SKM-1 treated with dmso at 0.1 percent for 144 hours (cell line): ENCODE results near the gene PARN.
"Not testable (repeated sequence)": the region's sequence is repeated elsewhere in the genome, so short reads cannot be mapped to it uniquely, and the experiment has no call there.

Experiments used
- DNase-seq: peaks from one replicate; lab custom pipeline; 2025; ENCODE audit not compliant: unreplicated experiment; lab: John Stamatoyannopoulos, UW

Gene PARN, protein sequence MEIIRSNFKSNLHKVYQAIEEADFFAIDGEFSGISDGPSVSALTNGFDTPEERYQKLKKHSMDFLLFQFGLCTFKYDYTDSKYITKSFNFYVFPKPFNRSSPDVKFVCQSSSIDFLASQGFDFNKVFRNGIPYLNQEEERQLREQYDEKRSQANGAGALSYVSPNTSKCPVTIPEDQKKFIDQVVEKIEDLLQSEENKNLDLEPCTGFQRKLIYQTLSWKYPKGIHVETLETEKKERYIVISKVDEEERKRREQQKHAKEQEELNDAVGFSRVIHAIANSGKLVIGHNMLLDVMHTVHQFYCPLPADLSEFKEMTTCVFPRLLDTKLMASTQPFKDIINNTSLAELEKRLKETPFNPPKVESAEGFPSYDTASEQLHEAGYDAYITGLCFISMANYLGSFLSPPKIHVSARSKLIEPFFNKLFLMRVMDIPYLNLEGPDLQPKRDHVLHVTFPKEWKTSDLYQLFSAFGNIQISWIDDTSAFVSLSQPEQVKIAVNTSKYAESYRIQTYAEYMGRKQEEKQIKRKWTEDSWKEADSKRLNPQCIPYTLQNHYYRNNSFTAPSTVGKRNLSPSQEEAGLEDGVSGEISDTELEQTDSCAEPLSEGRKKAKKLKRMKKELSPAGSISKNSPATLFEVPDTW

DNA sequence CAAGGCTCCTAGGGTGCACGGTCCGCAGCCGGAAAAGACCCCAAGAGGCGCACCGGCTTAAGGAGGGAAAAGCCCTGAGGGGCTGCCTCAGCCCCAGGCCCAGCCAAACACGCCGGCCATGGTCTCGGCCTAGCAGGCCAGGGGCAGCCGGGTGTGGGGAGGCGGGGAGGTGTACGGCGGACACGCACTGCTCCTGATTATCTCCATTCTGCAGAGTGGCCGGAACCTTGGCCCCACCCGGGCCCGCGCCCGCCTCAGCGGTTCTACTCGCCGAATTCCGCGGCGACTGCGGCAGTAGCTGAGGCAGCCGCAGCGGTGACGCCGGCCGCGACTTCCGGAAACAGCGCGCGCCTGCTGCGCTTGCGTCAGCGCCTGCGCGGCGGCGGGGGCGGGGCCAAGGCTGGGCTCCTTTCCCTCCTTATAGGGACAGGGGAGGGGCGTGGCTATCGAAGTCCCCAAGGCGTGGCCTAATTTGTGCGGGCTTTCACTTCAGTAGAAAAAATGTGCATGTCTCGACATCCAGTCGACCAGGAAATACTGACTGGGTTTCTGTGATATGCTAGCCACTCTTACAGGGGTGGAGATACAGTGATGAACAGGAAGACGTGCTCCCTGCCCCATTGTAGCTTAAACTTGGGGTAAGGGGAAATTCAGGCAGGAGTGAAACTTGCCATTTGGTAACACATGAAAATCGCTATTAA is at the start of gene PARN:
Gene PARN, minus strand, starts transcription at position 342 of the 701 bp plus-strand sequence. Its CDS starts 135 bp downstream, at position 207.
- peak; percentile 95 for DNase-seq

DNA sequence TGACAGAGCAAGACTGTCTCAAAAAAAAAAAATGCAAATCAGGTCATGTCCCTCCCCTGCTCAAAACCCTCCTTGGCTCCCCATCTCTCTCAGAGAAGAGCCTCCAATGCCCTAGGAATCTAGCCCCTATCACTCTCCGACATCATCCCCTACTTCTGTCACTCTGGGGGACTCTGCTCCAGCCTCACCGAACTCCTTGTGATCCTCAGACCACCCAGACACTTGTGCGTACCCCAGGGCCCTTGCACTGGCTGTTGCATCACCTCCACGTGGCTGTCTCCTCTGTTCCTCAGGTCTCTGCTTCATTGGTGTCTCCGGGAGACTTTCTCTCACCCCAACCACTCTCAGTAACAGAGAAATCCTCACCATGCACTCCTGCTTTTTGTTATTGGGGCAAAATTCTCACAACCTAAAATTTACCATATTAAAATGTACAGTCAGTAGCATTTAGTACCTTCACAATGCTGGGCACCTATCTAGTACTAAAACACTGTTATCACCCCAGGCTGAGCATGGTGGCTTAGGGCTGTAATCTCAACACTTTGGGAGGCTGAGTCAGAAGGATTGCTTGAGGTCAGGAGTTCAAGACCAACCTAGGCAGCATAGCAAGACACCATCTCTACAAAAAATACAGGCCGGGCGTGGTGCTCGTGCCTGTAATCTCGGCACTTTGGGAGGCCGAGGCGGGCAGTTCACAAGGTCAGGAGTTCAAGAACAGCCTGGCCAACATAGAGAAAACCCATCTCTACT is 48.9 kb upstream of the PARN start:
- no peak for DNase-seq

DNA sequence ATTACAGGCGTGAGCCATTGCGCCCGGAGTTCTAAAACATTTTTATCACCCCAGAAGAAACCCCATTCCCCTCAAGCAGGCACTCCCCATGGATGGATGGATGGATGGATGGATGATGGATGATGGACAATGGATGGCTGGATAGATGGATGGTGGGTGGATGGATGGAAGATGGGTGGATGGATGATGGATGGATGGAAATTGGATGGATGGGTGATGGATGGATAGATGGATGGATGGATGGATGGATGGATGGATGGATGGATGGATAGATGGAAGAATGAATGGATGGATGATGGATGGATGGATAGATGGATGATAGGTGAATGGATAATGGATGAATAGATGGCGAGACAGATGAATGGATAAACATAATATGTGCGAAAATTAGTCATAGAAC is 47.6 kb upstream of the PARN start:
- no peak for DNase-seq

DNA sequence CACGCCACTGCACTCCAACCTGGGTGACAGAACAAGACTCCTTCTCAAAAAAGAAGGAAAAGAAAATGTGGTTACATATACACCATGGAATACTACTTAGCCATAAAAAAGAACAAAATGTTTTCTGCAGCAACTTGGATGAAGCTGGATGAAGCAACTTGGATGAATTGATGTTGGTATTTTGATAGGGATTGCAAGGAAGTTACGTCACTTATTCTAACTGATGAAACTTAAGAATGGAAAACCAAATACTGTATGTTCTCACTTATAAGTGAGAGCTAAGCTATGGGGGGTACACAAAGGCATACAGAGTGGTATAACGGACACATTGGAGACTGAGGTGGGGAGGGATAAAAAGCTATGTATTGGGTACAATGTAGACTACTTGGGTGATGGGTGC is 46.6 kb upstream of the PARN start:
- no peak for DNase-seq

DNA sequence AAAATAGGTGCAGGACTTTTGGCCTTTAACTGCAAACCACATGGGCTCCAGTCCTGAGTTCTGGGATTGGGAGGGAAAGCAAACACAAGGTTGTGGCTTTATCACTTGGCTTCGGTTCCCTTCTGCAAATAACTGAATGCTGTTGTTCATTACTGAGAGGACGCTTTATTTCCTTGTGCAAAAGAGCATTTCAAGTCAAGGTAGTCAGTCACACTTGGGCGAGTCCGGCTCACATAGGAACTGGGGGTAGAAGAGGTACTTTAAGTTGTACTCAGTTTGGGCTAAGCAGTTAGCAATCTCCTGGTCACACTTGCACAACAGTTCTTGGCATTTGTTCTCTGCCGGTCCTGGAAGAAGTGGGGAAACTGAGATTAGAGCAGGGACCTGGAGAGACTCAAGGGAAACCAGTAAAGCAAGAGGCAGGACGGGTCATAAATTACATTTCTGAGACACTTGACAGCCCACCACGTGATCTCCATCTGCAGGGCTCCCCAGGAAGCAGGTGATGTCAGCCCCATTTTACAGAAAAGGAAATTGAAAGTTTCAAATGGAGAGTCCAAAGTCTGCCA is 42.4 kb upstream of the PARN start:
- DNase-seq = no peak

DNA sequence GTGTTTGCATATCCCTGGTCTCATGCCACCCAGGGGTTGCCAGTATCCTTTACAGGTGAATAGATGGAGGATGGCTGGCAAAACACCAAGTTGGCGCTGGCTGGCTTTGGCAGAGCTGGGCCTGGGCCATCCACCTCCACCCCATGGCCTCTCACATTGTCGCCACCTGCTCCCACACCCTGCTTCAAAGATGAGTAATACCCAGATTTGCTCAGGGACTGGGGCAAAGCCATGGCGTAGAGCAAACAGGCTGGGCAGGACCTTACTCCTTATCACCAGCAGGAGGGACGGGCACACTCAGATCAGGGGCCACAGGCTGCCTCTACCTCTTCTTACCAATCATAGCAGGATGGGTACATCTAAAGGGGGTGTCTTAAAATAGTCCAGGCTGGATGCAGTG is 39.7 kb upstream of the PARN start:
- no peak for DNase-seq

DNA sequence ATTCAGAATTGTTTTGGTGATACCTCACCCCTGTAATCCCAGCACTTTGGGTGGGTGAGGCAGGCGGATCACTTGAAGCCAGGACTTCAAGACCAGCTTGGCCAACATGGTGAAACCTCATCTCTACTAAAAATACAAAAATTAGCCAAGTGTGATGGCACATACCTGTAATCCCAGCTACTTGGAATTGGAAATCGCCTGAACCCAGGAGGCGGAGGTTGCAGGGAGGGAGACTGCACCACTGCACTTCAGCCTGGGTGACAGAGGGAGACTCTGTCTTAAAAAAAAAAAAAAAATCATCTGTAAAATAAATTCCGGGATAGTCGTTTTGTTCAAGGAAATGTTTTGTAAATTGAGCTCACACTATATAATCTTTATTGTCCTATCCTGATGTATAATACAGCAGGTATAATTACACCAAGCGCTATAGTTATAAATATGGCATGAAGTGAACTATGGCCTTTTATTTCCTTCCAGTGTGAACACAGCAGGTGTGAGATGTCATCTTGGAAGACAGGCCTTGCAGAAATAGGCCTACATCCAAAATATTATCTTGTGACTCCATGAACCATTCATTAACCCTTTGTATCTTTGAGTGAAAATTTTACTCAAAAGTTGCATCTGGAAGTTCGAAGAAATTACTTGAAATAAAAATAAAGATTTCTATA is 38.6 kb upstream of the PARN start:
- DNase-seq = no peak

DNA sequence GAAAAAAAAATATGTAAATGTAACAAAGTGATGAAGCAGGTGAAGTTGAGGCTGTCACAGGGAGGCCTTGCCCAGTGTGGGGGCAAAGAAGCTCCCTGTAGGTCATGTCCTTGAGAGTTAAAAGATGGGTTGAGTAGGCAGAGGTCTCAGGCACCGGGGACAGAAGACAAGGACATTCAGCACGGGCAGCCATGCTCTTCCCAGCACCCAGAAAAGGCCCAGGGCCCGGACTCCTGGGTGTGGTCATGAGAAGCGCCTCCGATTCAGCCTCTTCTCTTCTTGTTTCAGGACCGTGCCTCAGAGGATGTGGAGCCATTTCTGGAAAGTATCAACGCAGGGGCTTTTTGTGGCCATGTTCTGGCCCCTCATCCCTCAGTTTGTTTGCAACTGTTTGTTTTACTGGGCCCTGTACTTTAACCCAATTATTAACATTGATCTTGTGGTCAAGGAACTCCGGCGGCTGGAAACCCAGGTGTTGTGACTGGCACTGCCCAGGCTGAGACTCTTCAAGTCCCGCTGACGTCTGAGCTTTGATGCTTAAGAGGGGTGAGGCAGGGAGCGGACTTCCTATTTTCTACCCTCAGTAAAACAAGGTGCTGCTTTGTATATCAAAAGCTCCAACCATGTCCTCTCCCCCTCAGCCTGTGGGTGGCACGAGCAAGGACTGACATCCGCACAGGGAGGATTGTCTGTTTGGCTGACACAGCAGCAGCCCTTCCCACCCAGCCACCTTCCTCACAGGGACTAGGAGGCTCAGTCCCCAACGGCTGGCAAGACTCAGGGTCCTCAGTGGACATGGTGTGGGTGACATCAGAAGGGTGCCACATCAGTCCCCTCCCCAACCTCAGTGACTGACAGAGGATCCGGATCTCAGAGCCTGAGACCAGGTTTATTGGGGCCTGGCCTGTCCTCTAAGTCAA is 37.5 kb upstream of the PARN start:
- no peak for DNase-seq

DNA sequence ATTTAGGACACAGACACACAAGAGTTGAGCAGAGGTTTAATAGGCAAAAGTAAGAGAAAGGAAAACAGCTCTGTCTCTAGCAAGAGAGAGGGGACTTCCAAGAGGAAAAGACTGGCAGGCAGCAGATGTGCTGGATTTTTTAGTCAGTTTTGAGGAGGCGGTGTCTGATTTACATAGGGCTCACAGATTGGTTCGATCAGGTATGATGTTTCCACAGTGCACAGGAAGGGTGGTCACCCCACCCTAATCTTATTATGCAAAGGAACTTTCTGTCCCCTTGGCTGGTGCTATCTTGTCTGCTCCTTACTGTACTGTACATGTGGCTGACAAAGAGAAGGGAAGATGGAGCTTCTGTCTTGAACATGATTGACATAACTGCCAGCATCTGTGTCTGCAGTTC is 28.0 kb upstream of the PARN start:
- DNase-seq = no peak

DNA sequence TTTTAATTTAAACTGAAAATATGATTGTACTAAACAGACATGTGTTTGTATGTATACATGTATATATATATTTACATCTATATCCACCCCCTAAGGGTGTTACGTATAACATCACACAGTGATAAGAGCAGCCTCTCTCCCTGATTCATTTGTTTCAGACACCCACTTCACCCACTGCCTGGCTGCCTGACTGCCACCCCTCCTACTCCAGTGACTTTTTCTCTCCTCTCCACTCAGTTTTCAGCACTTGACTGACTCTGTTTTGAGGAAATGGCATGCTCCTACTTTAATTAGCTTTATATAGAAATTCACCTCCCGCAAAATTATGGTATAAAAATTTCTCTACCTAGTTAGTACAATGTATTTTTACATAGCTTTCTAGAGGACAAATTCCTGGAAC is 22.7 kb upstream of the PARN start:
- DNase-seq = no peak

DNA sequence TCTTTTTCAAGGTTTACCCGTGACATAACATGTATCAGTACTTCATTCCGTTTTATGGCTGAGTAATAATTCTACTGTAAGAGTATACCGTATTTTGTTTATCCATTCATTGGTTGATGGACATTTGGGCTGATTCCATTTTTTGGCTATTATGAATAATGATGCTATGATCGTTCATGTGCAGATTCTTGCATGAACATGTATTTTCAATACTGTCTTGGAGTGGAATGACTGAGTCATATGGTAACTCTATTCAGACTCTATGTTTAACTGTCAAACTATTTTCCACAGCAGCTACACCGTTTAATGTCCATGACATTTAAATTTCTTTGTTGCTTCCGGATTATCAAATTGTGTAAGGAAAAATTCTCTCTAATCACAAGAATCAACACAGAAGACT is 20.6 kb upstream of the PARN start:
- no peak for DNase-seq

DNA sequence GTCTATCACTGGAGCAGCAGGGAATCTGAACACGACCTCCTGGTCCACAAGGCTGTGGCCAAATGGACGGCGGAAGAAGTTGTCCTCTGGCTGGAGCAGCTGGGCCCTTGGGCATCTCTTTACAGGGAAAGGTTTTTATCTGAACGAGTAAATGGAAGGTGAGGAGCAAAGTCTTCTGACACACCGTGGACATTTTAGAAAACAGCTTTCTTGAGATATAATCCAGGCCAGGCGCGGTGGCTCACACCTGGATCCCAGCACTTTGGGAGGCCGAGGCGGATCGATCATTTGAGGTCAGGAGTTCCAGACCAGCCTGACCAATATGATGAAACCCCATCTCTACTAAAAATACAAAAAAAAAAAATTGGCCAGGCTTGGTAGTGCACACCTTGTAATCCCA is 19.8 kb upstream of the PARN start:
- no peak for DNase-seq

DNA sequence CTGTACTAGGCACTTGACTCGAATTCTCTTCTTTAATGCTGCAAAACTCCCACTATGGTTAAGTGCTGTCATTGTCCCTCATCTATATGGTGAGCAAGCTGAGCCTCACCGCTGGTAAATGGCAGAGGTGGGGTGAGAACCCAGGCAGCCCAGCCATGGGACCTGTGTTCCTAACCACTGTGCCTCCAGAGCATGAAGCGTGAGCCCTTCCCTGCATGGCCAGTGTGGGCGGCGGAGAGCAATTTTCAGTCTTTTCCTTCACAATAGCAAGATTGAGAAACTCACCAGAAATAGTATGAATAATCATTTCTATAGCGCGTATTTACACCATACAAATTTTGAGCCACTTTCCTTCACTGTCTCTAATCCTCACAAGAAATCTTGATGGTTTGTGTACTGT is 11.9 kb upstream of the PARN start:
- no peak for DNase-seq

DNA sequence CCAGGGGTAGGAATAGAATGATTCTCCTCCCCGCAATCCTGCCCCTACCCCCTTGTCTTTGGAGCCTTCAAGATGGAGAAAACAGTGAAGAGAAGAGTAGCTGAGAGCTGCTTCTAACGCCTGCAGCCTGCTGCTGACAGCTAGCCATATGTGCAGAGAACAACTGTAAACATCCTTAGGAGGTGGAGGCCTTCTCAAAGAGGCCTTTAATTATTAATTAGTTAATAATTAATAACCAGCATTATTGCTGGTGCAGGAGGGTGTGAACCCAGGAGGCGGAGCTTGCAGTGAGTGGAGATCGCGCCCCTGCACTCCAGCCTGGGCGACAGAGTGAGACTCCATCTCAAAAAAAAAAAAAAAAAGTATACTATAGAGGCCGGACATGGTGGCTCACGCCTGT is 11.1 kb upstream of the PARN start:
- no peak for DNase-seq

DNA sequence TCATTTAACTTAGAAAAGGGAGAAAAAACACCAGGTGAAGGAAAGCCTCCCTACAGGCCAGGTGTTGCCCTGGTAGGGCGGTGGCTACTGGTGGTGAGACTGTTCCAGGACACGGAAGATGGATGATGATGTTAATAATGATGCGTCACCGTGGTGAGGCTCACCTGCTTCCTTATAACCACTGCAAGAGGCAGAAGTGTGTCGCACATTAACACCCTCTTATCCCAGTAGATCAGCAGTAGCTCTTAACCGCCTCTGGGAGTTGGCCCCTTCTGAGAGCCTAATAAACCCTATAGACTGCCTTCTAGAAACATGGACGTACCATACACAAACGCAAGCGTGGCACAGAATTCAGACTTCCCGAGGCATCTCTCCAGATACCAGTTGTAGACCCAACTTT is 10.5 kb upstream of the PARN start:
- no peak for DNase-seq

DNA sequence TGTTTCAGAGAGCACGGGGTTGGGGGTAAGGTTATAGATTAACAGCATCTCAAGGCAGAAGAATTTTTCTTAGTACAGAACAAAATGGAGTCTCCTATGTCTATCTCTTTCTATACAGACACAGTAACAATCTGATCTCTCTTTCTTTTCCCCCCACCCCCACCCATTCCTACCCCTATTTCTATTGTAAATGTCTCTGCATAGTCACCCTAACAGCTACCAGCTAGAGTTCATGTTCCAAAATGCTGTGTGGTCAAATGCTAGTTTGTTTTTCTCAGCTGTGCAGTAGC is 6.8 kb upstream of the PARN start:
- not testable (repeated sequence) for DNase-seq

DNA sequence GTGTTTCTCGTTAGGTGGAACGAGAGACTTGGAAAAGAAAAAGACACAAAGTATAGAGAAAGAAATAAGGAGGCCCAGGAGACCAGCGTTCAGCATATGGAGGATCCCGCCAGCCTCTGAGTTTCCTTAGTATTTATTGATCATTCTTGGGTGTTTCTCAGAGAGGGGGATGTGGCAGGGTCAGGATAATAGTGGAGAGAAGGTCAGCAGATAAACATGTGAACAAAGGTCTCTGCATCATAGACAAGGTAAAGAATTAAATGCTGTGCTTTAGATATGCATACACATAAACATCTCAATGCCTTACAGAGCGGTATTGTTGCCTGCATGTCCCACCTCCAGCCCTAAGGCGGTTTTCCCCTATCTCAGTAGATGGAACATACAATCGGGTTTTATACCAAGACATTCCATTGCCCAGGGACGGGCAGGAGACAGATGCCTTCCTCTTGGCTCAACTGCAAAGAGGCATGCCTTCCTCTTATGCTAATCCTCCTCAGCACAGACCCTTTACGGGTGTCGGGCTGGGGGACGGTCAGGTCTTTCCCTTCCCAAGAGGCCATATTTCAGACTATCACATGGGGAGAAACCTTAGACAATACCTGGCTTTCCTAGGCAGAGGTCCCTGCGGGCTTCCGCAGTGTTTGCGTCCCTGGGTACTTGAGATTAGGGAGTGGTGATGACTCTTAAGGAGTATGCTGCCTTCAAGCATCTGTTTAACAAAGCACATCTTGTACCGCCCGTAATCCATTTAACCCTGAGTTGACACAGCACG is 6.3 kb upstream of the PARN start:
- DNase-seq = not testable (repeated sequence)

DNA sequence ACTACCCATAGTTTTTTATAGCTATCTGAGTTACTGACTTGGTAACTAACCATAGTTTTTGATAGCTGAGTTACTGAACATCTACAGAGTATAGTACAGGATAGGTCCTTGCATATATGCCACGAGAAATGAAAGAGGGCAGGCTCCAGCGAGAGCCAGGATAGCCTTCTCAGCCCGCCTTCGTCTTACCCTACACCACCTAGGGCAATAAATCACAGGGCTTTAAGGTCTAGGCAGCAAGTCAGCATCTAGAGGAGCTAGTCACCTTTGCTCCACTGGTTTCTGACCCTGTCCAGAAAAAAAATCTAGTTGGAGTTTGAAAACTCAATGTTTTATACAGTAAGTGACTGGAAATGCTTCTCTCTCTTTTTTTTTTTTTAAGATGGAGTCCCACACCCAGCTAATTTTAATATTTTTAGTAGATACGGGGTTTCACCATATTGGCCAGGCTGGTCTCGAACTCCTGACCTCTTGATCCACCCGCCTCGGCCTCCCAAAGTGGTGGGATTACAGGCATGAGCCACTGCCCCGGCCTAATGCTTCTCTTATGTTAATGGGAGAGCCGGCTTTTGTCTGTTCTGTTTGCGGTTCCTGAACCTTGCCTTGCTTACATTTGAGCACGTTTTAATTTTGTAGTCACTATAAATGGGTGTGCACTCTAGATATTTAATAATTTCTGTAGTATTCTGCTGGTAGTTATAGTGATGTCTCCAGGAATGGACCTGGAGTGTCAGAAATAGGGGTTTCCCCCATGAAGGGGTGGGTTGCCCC is 5.5 kb upstream of the PARN start:
- DNase-seq = no peak
